Activated naive CD8-positive, alpha-beta T cell treated with anti-CD3 and anti-CD28 coated beads, Interleukin-2, amount 50 U/mL, for 16 hours (primary cell): ENCODE data around the gene XAB2.

Source experiments
- DNase-seq: peaks from one replicate; pipeline ENCODE4 v3.0.0-alpha.2; 2020; ENCODE audit warnings: low read depth, low spot score

The XAB2 gene

DNA sequence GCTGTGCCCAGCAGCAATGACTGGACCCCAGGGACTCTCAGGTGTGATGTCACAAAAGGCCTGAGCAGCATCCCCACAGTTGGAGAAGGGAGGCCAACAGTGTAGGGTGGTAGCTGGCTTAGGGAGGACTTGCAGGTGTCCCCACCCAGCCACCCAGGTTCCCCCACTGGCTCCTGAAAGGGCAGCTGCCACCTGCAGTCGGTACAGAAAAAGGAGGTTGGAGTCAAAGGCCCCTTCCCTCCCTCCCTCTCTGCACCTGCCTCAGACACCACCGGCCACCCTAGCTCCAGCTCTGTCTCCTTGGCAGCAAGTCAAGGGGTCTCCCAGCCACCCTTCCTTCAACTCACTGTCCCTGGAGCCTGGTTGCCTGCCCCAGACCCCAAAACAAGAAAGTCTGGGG lies 4.4 kb upstream of the XAB2 start, which contains the start of gene PCP2:
PCP2 (minus strand) TSS at position 22 of the 400 bp plus-strand sequence. CDS start 262 bp downstream, outside the sequence.
- DNase-seq, result no peak

DNA sequence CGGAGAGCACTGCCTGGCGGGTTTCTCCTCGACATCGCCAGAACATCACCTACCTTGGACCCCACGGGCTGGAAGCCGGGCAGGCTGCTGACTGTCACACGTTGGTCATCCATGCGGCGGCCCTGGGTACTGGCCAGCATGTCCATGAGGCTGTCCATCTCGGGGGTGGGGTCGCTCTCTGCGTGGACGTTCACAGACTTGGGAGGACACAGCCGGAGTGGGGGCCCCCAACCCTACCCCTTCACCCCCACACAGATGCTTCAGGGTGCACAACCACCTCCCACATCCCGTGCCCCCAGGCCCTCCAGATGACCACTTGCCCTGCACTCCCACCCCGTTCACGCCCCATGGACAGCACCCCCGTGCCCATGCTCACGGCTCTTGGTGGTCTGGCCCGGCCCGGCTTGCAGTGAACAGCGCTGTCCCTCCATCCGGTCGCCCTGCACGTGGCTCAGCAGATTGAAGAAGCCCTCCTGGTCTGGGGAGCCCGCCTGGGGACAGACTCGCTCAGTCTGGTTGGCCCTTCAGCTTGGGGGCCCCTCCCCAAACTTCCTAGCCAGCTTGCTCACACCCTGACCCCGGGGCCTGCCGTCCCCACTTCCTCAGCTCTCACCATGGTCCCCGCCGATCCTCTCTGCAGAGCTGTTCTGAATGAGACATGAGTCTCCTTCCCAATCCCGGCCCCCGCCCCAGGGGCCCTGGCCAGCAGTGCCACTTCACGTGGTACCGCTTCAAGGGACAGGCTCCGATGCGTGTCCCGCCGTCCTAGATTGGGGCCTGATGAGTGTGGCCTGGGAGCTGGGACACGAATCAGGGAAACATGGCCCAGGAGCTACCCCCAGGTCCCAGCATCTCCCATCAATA lies 3.2 kb upstream of the XAB2 start:
- no peak for DNase-seq

DNA sequence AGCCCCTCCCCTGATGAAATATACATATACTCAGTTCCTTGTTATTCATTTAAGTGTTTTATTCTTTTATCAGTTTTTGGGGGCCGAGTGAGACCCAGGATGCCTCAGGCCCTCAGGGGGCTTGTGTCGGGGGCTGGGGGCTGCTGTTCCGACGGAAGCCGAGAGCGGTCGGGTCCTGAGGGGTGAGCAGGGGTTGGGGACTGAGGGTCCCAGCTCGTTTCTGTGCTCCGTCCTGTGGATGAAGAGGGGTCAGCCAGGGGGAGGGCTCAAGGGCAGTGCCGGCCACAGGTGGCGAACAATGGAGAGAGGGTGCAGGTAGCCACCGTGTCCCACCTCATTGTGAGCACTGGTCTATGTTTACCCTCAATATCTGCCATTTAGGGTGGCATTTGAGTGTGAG lies 2.2 kb upstream of the XAB2 start:
- no peak for DNase-seq

DNA sequence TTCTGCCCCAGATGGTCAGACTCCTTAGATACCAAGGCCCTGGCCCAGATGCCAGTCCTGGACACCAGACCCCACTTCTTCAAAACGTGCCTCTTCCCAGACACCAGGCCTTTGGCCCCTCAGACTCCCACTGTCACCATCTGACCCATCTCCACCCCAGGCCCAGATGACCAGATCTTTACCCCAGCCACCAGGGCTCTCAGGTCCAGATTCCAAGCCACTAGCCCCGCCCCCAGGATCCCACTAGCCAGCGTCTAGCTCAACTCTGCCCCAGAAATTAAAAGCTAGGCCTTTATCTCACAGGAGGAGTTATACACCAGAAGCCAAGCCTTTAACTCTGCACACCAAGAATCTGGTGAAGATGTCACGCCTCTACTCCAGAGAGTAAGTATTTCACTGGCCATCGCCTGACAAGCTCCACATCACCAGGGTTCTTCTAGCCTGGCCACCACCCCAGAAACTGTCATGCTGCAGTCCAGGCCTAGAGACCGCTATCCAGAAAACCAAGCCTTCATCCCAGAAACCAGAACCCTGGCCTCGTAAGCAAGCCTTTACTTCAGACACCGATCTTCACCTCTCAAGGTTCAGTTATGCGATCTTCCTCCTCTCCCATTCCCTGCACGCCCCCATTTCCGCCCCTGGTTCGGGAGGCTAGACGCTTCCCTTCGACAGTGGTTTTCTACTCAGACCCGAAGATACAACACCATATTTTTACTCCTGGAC lies 595 bp downstream of the XAB2 start:
- no peak for DNase-seq

DNA sequence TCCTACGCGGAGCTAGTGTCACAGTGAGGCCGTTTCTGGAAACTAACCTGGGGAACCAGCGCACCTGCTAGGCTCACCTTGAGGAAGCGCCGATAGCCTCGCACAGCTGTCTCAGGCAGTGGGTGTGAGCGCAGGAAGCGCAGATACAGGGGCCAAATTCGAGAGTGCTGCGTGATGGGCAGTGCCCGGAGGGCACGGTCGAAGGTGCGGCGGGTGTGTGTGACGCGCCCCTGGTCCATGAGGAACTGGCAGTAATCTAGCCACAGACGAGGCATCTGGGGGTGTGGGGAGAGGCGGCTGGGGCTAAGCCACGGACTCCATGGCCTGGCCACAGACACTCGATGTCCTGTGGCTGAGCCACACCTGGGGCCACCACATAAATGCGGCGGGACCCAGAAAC lies 2.2 kb downstream of the XAB2 start:
- no peak for DNase-seq

DNA sequence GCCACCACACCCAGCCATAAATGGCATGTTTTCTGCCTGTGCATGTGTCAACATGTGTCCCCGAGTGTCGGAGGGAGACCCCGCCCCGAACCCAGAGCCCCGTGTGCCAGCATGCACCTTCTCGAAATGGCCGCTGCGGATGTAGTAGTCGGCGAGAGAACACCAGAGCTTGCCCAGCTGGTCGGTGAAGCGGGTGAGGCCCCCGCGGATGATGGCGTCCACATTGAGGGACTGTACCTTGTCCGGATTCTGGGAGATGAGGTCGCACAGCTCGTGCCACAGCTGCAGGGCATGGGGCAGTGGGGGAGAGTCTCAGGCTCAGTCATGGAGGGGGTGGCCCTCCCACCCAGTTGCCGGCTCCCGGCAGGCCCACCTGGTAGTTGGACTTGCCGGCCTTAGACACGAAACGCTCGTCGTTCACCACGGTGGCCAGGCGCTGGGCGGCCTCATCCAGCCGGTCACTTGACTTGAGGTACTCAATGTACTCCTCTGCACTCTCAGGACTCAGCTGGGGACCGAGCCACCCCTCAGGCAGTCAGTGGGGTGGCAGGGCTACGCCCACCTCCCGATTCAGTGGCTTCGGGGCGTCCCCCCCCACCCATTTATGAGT lies 3.5 kb downstream of the XAB2 start:
- no peak for DNase-seq

DNA sequence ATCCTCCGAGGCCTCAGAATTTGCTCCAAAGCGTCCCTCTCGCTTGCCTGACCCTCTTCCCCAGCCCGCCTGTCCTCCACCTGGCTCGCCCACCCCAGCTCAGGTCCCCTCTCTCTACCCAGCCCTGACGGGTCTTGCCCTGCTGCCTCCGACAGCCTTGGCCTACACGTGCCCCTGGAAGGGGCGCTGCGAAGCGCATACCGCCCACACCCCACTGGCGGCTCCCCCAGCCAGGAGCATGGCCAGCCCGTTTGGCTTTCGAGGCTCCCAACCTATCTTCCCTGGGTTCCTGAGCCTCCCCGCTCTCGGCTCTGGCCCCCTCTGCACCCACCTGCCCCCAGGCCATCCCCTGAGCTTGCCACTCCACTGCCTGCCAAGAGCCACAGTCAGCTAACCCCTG lies 4.5 kb downstream of the XAB2 start:
- no peak for DNase-seq

DNA sequence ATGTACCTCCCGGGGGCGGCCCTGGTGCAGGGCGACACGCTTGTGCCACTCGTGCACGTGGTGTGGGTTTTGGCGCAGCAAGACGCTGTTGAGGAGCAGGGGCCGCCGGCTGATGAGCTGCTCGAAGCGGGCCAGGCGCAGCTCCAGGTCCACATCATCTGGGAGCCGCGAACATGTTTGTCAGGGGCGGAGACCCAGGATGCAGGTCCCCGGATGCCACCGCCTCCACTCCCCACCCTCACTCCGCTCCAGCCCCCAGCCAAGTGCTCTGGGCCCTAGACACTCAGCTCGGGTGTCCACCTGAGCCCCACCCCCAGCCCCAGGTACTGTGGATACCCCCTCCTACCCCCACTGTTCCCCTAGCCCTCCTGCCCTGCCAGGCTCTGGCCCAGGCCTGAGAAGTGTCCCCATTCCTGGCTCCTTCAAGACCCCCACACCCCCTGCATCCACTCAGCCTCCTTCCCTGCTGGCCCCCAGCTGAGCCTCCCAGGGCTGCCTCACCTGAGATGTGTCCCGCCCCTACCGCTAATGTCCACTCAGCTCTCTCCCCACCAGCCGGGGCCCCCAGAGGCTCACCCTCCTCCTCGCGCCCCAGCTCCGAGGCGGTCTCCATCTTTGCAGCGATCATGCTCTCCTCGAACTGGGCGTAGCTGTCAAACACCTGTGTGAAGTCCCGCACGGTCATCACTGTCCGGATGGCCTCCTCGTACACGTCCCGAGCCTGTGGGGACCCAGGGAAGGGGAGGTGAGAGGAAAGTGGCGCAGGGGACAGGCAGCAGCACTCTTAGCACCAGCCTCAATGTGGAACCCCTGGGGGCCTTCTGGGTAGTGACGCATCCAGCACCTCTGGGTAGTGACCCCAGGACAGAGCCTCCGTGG lies 5.4 kb downstream of the XAB2 start:
- no peak for DNase-seq

DNA sequence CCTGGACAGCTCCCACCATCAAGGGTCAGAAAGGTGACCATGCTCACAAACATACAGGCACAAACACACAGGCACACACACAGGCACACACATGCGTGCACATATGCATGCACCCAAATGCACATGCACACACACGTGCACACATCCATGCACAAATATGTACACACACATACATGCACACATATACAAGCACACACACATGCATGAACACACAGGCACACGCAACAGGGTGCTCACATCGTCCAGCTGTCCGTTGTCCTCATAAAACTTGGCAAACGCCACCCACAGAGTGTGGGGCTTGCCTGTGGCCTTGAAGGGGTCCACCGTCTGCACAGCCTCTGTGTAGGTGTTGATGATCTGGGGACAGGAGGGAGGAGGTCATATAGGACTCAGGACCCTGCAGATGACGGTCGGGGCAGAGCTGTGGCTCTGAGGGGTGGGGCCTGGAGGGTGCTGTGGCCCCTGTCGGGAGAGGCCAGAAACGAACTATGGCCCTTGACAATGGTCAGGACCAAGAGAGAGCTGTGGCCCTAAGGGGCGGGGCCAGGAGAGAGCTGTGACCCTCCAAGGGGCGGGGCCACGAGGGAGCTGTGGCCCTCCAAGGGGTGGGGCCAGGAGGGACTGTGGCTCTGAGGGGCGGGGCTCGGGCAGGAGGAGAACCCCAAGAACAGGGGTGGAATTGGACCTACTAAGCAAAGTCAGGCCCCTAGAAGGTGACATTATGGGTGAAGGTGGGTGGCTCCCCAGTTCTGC lies 6.2 kb downstream of the XAB2 start:
- no peak for DNase-seq

DNA sequence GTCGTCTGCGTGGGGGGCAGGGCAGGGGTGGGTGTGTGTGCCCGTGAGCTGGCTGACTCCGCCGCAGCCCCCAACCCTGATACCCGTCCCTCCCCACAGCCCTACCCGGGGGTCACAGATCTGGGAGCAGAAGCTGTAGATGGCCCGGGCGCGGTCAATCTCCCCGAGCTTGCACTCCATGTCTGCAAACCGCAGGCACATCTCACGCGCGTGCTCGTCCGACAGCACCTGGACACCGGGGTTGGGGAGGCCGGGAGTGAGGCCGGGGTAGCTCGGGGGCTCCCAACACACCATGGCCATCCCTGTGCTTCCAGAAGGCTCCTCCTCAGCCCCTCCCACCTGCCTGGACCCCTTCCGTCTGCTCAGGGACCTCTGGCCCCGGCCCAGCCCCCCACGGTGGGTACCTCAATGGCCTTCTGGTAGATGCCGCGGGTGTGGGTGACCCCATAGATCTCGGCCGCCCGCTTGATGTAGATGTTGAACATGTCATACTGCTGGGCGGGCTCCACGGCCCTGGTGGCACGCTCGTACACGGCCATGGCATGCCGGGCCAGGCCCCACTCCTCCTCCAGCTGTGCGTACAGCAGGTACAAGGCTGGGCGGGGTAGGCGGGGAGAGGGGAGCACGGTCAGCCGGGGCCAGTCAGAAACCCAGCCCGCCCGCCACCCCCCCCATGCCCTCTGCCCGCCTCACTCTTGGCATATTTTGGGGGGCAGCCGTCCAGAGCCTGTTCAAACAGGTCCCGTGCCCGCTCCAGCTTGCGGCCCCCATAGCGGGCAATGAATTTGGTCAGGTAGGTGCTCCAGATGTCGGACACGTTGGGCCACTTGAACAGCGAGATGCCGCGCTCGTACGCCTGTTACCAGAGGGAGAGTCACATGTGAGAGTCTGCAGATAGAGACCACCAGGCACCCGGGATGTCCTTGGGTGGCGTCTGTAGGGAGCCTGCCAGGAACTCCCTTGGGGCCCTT lies 8.6 kb downstream of the XAB2 start:
- no peak for DNase-seq

DNA sequence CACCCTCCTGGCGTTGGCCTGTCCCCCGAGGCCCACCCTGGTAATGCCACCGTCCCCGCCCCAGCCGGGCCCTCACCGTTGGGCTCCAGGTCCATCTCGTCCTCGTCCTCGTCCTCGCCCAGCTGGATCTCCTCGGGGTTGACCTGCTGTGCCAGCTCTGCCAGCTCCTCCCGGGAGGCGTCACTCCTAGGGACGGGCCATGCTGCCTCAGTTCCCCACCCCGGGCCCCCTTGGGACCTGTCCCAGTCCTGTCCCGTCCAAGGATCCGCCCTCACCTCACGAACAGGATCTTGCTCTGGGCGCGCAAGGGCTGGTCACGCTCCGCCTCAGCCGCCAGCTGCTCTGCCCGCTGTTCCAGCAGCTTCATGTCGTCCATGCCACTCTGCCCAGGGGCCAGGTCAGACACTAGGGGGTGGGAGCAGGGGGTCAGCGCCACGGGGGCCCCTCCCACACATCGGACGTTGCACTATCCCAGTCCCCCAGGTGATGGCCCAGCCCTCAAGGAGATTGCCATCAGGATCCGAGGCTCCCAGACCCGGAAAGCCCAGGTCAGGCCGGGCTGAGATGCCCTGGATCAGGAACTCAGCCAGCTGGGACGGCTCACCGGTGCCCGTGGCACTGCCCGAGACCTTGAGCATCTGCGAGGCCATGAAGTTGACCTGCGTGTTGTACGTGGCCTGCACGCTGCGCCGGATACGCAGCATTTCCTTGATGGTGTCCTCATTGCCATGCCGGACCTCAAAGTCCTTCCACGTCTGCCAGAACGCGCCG lies 9.5 kb downstream of the XAB2 start:
- DNase-seq, result no peak

DNA sequence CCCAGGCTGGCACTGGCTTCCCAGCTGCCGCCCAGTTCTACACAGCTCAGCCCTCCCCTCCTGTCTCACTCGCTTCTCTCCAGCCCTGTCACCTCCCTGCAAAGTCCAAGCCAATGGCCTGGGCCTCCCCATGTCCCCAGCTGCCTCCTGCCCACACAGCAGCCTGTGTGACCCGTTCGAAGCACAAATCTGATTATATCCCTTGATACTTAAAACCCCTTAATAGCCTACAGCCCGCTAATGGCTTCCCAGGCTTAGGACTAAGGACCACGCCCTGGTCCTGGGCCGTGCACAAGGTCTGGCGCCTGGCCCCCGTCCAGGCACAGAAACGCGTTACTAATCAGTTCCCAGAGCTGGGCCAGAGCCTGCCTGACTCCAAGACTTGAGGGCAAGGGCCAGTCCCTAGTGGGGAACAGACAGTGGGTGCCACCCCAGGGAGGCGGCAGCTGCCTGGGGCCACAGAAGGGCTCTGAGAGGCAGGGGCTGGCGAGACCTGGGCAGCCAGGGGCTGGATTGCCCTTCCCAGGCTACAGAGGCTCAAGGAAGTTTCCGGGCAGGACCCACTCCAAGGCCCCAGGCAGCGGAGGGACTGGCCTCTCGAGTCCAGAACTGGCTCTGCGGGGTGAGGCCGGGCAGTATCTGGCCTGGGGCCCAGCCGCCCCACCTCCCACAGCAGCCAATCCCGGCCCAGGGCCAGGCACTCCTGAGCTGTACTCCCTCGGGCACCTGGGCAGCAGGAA lies 10.4 kb downstream of the XAB2 start:
- no peak for DNase-seq

DNA sequence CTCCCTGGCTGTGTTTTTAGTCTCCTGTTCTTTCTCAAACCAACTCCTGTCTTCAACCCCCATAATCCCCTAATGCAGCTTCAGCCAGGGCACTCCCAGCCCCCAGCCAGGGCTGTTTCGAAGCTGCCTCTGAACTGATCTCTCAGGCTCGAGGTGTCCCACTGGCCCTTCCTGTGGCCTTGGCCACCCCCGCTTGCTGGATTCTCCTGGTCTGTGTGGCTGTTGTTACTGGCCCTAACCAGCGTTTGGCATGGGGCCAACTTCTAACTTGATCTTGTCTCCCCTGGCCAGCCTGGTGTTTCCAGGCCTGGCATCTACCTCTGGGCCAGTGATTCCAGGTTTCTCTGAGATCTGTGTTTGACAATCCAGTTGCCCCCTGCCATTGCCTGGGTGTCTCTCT lies 11.0 kb downstream of the XAB2 start:
- DNase-seq, result no peak

DNA sequence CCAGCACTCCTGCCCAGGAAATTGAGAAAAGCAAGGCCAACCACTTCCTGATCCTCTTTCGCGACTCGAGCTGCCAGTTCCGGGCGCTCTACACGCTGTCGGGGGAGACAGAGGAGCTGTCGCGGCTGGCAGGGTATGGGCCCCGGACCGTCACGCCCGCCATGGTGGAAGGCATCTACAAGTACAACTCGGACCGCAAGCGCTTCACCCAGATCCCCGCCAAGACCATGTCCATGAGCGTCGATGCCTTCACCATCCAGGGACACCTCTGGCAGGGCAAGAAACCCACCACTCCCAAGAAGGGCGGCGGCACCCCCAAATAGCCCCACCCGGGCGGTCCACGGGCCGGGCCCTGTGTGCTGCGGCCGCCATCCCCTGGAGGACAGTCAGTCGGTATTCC lies 11.6 kb downstream of the XAB2 start:
- DNase-seq, result no peak

DNA sequence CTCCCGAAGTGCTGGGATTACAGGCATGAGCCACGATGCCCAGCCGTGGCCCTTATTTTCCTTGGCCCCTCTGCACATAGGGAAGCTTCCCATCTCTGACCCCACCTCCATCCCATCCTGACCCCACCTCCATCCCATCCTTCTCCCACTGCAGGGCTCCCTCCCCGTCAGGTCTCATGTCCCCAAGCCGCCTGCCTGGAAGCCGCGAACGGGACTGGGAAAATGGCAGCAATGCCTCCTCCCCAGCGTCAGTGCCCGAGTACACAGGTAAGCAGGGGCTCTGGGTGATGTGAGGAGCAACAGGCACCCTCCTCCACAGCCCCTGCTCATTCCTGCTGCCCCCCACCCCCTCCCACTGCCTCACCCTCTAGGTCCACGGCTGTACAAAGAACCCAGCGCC lies 12.2 kb downstream of the XAB2 start:
- no peak for DNase-seq

DNA sequence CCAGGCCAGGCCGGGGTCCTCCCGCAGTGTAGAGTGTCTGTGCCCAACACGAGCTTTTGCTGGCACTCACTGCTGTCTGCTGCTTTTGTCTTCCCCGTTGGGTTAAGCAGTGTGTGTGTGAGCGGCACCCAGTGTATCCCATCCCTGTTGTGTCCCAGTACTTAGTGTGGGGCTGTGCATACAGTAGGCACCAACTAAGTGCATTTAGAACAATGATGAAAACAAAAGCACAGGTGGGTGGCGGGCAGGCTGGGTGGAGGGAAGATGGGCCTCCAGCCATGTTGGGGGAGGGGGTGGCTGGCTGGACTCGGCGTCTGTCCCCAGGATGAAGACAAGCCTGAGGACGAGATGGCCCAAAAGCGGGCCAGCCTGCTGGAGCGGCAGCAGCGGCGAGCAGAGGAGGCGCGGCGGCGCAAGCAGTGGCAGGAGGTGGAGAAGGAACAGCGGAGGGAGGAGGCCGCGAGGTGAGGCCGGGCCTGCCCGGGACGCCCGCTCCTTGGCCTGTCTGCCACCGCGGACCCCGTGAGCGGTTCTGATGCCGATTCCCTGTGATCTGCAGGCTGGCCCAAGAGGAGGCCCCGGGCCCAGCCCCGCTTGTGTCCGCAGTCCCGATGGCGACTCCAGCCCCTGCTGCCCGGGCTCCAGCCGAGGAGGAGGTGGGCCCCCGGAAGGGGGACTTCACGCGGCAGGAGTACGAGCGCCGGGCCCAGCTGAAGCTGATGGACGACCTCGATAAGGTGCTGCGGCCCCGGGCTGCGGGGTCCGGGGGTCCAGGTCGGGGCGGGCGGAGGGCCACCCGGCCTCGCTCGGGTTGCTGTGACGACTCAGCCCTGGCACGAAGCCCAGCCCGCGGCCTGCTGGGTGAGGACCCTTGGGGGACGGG lies 14.2 kb downstream of the XAB2 start:
- DNase-seq, result no peak
